HL-60/S4 treated with retinoic acid at 250 ng/mL for 4 days and 3 days (cell line): ENCODE data around the gene SORCS3.

ENCODE experiments used
- in situ Hi-C: fragments of 300-500 bp; cut with MboI; formaldehyde crosslinking; loops from 2 replicates; pipeline ENCODE4 v1.7.0; 2022; ENCODE audit warnings: low sequenced_read_pairs

The SORCS3 gene

GRCh38 chr10:105239311-105240219 is 598.5 kb downstream of the SORCS3 start:
- in situ Hi-C loops, result no loop called here

- in situ Hi-C loops, result no loop called here
These were observed 600.2 kb downstream of the SORCS3 start for GRCh38 chr10:105241254-105241653.

GRCh38 chr10:105243381-105243780 is 602.3 kb downstream of the SORCS3 start:
- in situ Hi-C loops, result no loop called here

GRCh38 chr10:105243825-105244224 is 602.7 kb downstream of the SORCS3 start:
- in situ Hi-C loops, result no loop called here

- in situ Hi-C loops, result no loop called here
These were observed 606.9 kb downstream of the SORCS3 start for GRCh38 chr10:105247831-105248499.

- in situ Hi-C loops, result no loop called here
These were observed 611.8 kb downstream of the SORCS3 start for GRCh38 chr10:105252911-105253310.

- in situ Hi-C loops, result no loop called here
These were observed 612.6 kb downstream of the SORCS3 start for GRCh38 chr10:105253515-105254212.

- in situ Hi-C loops, result no loop called here
These were observed 617.1 kb downstream of the SORCS3 start for GRCh38 chr10:105258036-105258673.

- in situ Hi-C loops, result no loop called here
These were observed 617.6 kb downstream of the SORCS3 start for GRCh38 chr10:105258674-105259065.

- in situ Hi-C loops, result no loop called here
These were observed 618.1 kb downstream of the SORCS3 start for GRCh38 chr10:105259201-105259600.

- in situ Hi-C loops, result no loop called here
These were observed 621.6 kb downstream of the SORCS3 start for GRCh38 chr10:105262666-105263065.

- in situ Hi-C loops, result no loop called here
These were observed 626.0 kb downstream of the SORCS3 start for GRCh38 chr10:105266966-105267539.

GRCh38 chr10:105268961-105269360 is 627.9 kb downstream of the SORCS3 start:
- in situ Hi-C loops, result no loop called here

GRCh38 chr10:105269689-105270088 is 628.6 kb downstream of the SORCS3 start:
- in situ Hi-C loops, result no loop called here

GRCh38 chr10:105274556-105275070 is 633.5 kb downstream of the SORCS3 start:
- in situ Hi-C loops, result no loop called here

GRCh38 chr10:105278439-105278838 is 637.3 kb downstream of the SORCS3 start:
- in situ Hi-C loops, result no loop called here

- in situ Hi-C loops, result no loop called here
These were observed 638.0 kb downstream of the SORCS3 start for GRCh38 chr10:105279101-105279500.

- in situ Hi-C loops, result no loop called here
These were observed 639.8 kb downstream of the SORCS3 start for GRCh38 chr10:105280895-105281294.

- in situ Hi-C loops, result no loop called here
These were observed 643.6 kb downstream of the SORCS3 start for GRCh38 chr10:105284476-105285215.

GRCh38 chr10:105288026-105288425 is 646.9 kb downstream of the SORCS3 start:
- in situ Hi-C loops, result no loop called here
